ENCODE data around the gene RASAL1. TPM values are rescaled to one million over a fixed set of nuclear protein-coding genes. Genes with fewer than 3 reads are reported as not detected.

Gene RASAL1
- total RNA-seq, 1 experiment from 2014 or later, result 16.0 TPM

- intact Hi-C loops (cut with micrococcal nuclease), result no loop called here
- no TSS peak for BruUV-seq (replicated peaks)
- Histone ChIP-seq H3K27me3 (ENCODE audit: insufficient read depth, low read length) (no peaks in the 10 kb centered on the region), H3K4me3 (replicated peaks in 1 of 2; ENCODE audit: low read depth in 1 of 2, low read length in 2 of 2) (no peak overlapping the region), H3K27ac (ENCODE audit: low read depth, low read length) (no peak overlapping the region; the same call in 1 of the 2 replicates), H3K79me2 (ENCODE audit: insufficient read depth, low read length) (peaks cover 12% of the 10 kb centered on the region; the same call in 1 of the 2 replicates), H4K20me1 (ENCODE audit: insufficient read depth) (no peaks in the 10 kb centered on the region), H2AFZ (ENCODE audit: low read depth, low read length, poor library complexity, severe bottlenecking) (no peak overlapping the region), H3K9me2 (ENCODE audit: insufficient read depth) (no peaks in the 10 kb centered on the region), H3K9me3 (ENCODE audit: control insufficient read depth in 1 of 2, insufficient read depth in 1 of 2, low read depth in 1 of 2, low read length in 2 of 2) (no peaks in the 10 kb centered on the region), H3K9ac (ENCODE audit: low read length) (no peak overlapping the region), H3K4me1 (ENCODE audit: control insufficient read depth in 1 of 2, insufficient read depth in 2 of 2, low read length in 2 of 2) (peaks cover 8 to 11% of the 10 kb centered on the region in 2 experiments), H3K36me3 (ENCODE audit: control insufficient read depth in 1 of 2, insufficient read depth in 2 of 2, low read length in 2 of 2) (no peaks in the 10 kb centered on the region), H3K4me2 (ENCODE audit: low read length) (no peak overlapping the region)
- DNase-seq (ENCODE audit: low read depth, low spot score) (no peak), ATAC-seq (no peak)
- CTCF ChIA-PET, result interaction anchor here (0.7 kb wide), 1 partner anchor 8 kb away, joined by 3 read pairs; no protein-coding TSS in a partner anchor
- RAD21 ChIA-PET (ENCODE audit: low non-redundant PET in 1 of 2, low total read pairs in 2 of 2, uncharacterized antibody in 2 of 2, unreplicated experiment in 2 of 2), result no interaction called here
- POLR2A ChIA-PET, result interaction anchor here (0.6 kb wide), 1 partner anchor 106 kb away, joined by 3 read pairs; no protein-coding TSS in a partner anchor
- no peak for TF ChIP-seq FOSL1 (IDR thresholded peaks at IDR 0.05; ENCODE audit: low read depth)
- TF ChIP-seq POLR2AphosphoS5 (IDR thresholded peaks at IDR 0.05; ENCODE audit: low read depth, low read length), result no peak
- TF ChIP-seq CEBPB (IDR thresholded peaks at IDR 0.05; ENCODE audit: low read depth), result no peak
- TF ChIP-seq EGR1 (IDR thresholded peaks at IDR 0.05; ENCODE audit: low read depth), result no peak
- no peak for TF ChIP-seq SRF (IDR thresholded peaks at IDR 0.05; ENCODE audit: low read depth)
- TF ChIP-seq RAD21 (IDR thresholded peaks at IDR 0.05; ENCODE audit: low read depth), result no peak
- TF ChIP-seq POLR2A (IDR thresholded peaks at IDR 0.05; ENCODE audit: borderline replicate concordance, extremely low read depth, insufficient read depth, insufficient read length), result no peak
- no peak for TF ChIP-seq CTCF (IDR thresholded peaks at IDR 0.05 in 2 of 3, conservative IDR thresholded peaks at IDR 0.05 in 1 of 3; ENCODE audit: borderline replicate concordance in 1 of 3, insufficient read depth in 1 of 3, low read depth in 2 of 3, low read length in 2 of 3)
- TF ChIP-seq CBX3 (IDR thresholded peaks at IDR 0.05; ENCODE audit: low read depth), result no peak
- no peak for TF ChIP-seq ZBTB33 (IDR thresholded peaks at IDR 0.05; ENCODE audit: extremely low read depth, insufficient replicate concordance, low read length)
- TF ChIP-seq SIN3A (IDR thresholded peaks at IDR 0.05; ENCODE audit: low read depth), result no peak
- no peak for TF ChIP-seq ELF1 (IDR thresholded peaks at IDR 0.05; ENCODE audit: borderline replicate concordance, low read depth)
- no peak for TF ChIP-seq EZH2phosphoT487 (IDR thresholded peaks at IDR 0.05; ENCODE audit: borderline replicate concordance)
- TF ChIP-seq EZH2 (IDR thresholded peaks at IDR 0.05), result no peak
- TF ChIP-seq ZNF274 (IDR thresholded peaks at IDR 0.05; ENCODE audit: low read depth, low read length), result no peak
These were observed 5.7 kb downstream of the RASAL1 start for GRCh38 chr12:113129664-113130456.
